Stimulated activated CD4-positive, alpha-beta T cell treated with anti-CD3 and anti-CD28 coated beads, Interleukin-12 subunit alpha, Interleukin-12 subunit beta, amount 100 ng/mL, for 4 hours (primary cell): ENCODE results near the gene AVP.
"Not testable (repeated sequence)": the region's sequence is repeated elsewhere in the genome, so short reads cannot be mapped to it uniquely, and the experiment has no call there.

Experiments
- DNase-seq: peaks from one replicate; pipeline ENCODE4 v3.0.0-alpha.2; 2020

AVP gene

DNA sequence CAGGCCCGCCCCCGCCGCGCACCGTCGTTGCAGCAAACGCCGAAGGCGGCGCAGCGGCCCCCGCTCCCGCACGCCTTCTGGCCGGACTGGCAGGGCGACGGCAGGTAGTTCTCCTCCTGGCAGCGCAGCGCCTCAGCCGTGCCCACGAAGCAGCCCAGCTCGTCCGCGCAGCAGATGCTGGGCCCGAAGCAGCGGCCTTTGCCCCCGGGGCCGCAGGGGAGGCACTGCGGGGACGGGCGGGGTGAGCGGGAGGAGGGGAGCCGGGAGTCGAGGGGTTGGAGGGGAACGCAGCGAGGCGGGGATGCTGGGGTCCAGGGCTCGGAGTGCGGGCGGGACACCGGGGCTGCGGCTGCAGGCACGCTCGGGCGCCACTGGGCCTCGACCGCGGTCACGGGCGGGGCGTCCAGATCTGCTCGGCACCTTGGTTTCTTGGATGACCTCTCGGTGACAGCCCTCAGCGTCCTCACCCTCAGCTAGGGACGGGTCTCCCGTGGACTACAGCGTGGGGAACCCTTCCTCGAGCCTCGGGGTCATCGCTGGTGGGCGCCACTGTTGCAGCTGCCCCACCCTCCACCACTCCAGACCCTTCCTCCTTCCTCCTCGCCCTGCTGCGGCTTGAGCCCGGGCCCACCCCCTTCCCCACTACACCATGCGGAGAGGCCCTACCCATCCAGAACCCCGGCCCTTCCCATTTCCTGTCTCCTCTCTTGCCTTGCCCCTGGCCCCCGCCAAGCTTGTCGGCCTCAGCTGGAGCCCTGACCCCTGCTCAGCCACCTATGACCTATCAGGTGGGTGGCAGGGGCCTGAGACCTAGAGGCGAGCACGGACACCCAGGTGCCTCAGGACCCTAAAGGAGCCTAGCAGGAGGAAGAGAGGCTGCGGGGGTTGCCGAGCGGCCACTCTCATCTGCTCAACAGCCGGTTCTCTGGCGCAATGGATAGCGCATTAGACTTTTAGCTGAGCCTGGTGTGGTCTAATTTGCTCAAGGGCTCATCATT, 1.3 kb downstream of the AVP start:
- DNase-seq: no peak

DNA sequence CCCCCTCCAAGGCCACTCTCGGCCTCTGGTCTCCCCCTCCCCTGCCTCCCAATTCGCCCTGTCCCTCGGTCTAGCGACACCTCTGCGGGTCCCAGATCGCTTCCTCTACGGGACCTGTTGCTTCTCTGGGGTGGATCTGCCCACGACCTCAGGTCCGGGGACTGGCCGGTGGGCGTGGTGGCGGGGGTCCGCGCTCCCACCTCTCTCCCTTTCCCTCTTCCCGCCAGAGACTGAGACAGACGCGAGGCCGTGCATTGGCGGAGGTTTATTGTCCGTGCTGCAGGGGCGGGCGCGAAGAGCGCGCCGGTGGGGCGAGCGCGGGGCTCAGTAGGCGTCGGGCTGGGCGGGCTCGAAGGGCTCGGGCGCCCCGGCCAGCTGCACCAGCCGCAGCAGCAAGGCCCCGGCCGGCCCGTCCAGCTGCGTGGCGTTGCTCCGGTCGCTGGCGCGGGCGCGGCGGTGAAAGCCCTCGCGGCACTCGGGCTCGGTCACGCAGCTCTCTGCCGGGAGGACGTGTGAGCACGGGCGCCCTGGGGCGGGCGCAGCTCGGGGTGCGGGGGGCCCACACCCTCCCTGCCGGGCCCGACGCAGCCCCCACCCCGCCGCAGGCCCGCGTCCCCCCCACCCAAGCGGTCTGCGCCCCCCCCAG, 2.1 kb downstream of the AVP start:
- DNase-seq: no peak

DNA sequence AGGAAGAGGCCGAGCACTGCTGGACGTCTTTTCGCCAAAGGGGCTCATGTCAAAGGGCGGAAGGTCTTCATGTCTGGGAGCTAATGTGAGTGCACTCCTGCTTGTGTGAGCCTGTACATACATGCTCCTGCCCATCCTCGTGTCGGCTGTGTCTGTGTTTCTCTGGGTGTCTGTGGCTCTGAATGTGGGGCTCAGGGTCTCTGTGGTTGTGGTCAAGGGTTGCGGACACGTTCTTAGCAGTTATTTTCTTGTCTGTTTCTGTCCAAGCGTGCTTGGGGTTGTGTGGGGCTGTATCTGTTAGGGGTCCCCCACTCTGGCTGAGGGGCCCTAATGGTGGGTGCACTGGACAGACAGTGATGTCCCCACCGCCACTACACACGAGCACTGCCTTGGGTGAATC, 2.9 kb downstream of the AVP start:
- no peak for DNase-seq

DNA sequence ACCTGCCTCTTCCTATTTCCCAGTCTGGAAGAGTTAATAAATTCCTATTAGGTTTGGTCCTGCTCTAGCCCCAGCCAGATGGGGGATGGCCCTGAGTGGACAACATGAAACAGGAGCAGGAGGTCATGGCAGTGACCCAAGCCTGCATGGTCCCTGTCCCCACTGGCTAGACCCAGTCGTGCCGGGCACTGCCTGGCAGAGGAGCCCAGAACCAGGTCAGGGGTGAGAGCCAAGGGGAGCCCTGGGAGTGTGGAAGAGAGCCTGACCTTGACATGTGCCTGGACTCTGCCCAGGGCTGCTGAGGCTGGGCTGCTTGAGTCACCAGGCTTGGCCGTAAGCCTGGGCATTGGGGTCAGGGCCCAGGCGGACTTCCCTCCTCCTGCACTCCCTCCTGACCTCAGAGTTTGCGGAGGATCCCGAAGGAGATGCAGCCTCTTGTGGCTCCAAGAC, 3.6 kb downstream of the AVP start:
- no peak for DNase-seq

DNA sequence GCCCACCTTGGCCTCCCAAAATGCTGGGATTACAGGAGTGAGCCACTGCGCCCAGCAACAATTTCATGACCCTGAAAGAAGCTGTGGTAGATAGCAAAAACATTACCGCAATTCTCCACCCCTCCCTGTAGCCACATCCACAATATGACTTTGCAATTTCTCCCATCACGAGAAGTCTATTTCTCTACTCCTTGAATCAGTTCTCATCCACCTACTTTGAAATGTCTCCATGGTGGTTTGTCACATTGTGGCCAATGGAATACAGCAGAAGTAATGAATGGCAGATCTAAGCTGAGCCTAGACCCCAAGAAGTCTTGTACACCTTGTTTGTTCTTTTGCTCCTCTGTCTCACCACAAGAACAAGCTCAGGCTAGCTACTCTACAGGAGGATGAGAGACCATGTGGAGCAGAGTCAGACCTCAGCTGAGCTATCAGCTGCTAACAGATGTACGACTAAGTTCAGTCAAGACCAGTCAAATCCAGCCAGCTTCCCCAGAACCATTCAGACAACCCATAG, 6.8 kb downstream of the AVP start:
- DNase-seq: no peak

DNA sequence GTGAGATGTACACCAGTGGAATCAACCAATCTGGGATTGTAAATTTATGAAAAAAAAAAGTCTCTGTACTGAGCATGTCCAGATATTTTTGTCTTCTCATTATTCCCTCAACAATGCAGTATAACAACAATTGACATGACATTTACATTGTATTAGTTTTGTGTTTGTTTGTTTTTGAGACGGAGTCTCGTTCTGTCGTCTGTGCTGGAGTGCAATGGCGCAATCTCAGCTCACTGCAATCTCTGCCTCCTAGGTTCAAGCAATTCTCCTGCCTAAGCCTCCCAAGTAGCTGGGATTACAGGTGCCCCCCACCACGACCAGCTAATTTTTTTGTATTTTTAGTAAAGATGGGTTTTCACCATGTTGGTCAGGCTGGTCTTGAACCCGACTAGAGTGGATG, 9.2 kb downstream of the AVP start:
- DNase-seq: not testable (repeated sequence)

DNA sequence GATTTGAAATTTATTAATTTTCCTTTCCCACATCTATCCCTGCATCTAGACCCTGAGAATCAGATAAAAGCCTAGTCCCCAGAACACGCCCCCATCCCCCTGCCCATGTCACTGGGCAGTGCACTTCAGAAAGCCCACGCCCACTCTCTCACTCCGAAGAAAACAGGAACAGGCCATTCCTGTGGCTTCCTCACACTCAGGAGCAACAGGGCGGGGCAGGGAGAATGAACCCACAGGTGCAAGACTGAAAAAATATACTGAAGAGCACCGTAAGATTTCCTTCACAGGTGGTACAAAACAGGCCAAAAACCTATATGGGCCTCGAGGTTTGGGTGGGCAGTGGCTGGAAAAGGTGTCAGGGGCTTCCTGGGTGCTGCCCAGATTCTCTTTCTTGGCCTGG, 9.7 kb downstream of the AVP start:
- DNase-seq: no peak

DNA sequence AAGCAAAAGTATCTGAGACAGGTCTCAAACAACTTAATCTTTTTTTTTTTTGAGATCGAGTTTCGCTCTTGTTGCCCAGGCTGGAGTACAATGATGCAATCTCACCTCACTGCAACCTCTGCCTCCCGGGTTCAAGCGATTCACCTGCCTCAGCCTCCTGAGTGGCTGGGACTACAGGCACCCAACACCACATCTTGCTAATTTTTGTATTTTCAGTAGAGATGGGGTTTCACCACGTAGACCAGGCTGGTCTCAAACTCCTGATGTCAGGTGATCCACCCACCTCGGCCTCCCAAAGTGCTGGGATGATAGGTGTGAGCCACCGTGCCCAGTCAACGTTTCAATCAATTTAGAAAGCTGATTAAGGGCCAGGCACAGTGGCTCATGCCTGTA, 11.3 kb downstream of the AVP start:
- not testable (repeated sequence) for DNase-seq

DNA sequence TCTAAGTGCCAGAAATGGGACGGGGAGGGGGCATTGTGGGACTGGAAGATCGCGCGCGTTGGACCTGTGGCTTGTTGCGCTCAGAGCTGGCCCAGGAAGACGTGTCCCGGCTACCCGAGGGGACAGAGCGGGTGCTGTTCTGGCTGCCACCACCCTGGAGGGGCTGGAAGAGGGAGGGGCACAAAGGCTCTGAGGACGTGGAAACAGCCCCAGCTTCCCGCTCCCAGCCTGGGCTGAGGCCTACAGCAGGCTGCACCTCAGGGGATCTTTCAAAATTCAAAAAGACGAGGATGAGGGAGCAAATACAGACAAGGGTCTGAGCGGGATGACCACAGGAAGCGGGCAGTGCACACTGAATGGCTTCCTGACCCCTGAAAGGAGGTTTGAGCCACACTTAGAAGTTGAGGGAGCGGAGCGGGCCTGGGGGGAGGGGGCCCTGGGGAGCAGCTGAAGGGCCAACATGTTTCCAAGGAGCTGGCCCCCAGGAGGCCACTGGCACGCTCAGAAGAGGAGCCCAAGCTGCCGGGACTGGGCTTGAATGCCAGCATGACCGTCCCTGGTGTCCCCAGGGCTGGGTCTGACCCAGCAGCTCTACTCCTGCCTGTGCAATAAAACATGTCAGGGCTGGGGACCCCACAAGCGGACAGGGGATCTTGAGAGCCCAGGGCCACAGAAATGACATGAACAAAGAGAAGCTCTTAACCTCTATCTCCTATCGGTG, 11.8 kb downstream of the AVP start:
- DNase-seq: no peak

DNA sequence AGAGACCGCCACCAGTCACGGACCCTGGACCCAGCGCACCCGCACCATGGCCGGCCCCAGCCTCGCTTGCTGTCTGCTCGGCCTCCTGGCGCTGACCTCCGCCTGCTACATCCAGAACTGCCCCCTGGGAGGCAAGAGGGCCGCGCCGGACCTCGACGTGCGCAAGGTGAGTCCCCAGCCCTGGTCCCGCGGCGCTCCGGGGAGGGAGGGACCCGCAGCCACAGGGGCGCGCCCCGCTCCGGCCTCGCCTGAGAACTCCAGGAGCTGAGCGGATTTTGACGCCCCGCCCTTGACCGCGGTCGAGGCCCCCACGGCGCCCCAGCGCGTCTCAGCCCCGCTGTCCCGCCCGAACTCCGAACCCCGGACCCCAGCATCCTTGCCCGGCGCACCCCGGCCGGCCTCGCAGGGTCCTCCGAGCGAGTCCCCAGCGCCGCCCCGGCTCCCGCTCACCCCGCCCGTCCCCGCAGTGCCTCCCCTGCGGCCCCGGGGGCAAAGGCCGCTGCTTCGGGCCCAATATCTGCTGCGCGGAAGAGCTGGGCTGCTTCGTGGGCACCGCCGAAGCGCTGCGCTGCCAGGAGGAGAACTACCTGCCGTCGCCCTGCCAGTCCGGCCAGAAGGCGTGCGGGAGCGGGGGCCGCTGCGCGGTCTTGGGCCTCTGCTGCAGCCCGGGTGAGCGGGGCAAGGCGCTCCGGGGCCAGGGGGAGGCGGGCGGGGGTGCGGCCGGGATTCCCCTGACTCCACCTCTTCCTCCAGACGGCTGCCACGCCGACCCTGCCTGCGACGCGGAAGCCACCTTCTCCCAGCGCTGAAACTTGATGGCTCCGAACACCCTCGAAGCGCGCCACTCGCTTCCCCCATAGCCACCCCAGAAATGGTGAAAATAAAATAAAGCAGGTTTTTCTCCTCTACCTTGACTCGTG, 12.7 kb downstream of the AVP start, which contains the start of gene OXT:
OXT (plus strand) TSS at position 11 of the 920 bp plus-strand sequence; CDS start at position 47, 36 bp downstream.
- peak; percentile 73 for DNase-seq

DNA sequence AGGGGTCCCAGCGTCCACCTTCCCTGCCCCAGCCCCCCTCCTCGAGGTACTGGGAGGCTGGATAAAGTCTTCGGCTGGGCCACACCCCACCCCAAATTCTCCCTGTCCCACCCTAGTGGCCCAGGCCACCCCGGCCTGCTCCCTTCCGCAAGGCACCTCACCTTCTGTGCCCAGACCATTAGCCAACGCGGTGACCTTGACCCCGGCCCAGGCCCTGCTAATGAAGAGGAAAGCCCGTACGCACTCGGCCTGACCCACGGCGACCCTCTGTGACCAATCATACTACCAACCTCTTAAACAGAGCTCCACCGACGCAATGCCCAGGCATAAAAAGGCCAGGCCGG, 13.3 kb downstream of the AVP start:
- DNase-seq: no peak

DNA sequence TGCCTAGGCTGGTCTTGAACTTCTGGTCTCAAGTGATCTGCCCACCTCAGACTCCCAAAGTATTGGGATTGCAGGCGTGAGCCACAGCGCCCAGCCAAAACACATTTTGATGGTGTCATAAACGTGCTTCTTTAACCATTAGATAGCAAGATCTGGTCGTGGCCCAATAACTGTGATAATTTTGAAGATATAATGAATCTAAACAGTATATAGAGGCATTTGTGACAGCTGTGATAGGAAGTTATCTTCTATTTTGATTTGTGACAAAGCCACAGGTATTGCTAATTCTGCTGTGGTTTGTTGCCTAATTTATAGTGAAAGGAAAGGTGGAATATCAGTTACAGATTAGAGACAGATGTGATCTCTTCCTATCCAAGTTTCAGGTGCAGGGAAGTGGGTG, 13.8 kb downstream of the AVP start:
- no peak for DNase-seq

DNA sequence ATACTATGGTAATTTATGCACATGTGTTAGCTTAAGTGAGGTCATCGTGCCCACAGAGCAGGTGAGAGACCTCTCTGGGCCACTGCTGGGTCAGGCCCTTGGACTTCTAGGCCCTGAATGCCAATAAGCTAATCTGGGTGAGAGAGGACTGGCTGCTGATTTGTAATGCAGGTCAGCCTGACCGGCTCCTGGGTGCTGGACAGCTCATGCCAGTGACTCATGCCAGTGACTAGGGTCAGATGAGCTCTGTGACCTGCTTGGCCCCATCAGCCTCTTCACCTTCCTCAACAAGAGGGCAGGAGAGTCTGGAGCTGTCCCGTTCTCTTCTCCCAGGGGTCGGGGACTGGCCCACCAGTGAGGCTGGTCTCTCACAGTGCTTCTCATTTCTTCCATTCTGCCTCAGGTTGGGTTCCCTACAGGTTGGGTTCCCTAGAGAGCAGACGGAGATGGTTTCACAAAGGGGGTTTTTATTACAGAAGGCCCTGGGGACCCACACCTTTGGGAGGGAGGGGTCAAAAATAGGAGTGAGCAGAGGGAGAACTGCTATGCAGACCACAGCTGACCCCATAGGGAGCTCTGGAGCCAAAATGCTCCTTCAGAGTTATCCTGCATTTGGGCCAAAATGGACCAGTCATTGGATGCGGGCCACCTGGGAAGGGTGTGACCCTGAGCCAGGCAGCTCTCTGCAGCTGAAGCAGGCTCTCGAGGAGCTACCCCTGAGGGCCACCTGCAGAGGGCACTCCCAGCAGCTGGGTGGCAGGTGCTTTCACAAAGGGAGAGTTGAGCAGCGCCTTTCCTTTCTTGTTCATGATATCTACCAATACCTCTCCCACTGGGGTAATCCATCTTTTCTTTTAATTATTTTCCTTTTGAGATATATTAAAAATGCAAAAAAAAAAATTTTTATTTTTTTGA, 15.3 kb downstream of the AVP start:
- DNase-seq: no peak

DNA sequence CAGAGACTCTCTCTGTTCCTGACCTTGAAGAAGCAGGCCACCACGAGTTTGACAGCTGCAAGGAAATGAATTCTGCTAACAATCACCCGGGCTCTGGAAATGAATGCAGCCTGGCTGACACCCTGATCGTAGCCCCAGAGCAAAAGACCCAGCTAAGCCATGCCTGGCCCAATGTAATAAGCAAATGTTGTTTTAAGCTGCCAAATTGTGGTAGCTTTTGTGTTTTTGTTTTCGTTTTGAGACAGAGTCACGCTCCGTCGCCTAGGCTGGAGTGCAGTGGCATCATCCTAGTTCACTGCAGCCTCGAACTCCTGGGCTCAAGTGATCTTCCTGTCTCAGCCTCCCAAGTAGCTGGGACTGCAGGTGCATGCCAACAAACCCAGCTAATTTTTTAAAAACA, 16.4 kb downstream of the AVP start:
- no peak for DNase-seq

DNA sequence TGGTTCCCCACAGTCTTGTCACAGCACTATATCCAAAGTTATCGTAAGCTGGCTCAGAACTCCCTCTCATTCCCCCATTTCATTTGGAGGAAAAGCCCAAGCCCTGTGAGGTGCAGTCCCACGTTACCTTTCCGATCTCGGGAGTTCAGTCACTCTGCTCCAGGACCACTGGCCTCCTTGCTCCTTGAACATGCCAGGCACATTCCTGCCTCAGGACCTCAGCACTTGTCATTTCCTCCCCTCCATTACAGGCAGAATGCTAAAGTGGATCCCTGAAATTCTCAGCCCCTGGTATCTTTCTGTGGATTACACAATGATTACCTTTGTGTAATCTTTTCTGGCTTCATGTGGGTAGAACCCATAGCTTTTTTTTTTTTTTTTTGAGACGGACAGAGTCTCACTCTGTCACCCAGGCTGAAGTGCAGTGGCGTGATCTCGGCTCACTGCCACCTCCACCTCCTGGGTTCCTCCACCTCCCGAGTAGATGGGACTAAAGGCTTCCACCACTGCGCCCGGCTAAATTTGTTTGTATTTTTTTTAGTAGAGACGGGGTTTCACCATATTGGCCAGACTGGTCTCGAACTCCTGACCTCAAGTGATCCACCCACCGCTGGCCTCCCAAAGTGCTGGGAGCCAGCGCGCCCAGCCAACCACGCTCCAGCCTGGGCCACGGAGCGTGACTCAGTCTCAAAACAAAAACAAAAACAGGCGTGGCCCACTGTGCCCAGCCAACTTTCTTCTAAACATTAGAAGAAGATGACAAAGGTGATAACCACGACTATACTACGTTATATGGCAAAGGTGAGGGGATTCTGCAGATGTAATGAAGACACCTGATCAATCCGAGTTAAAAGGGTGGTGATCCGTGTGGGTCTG, 17.1 kb downstream of the AVP start:
- no peak for DNase-seq

DNA sequence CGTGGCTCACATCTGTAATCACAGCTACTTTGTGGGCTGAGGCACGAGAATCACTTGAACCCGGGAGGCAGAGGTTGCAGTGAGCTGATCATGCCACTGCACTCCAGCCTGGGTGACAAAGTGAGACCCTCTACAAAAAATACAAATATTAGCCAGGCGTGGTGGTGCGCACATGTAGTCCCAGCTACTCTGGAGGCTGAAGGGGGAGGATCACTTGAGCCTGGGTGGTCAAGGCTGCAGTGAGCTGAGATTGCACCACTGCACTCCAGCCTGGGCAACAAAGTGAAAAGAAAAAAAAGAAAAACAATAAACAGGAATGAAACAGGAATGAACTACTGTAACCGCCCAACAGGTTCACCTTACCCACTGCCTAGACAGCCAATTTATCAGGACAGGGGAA, 20.4 kb downstream of the AVP start:
- DNase-seq: not testable (repeated sequence)

DNA sequence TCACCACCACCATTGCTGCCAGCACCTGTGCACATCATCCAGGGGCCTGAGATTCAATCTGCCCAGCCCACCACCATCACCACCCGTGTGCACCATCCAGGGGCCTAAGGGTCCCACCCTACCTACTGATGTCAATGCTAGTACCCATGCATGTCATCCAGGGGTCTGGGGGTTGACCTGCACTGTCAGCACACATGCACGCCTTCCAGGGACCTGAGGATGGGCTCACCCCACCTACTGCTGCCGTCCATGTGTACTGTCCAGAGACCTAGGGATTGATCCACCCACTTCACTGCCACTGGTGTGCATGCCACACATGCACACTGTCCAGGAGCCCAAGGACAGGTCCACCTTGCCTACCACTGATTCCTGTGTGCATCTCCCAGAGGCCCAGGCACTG, 25.0 kb downstream of the AVP start:
- DNase-seq: no peak

DNA sequence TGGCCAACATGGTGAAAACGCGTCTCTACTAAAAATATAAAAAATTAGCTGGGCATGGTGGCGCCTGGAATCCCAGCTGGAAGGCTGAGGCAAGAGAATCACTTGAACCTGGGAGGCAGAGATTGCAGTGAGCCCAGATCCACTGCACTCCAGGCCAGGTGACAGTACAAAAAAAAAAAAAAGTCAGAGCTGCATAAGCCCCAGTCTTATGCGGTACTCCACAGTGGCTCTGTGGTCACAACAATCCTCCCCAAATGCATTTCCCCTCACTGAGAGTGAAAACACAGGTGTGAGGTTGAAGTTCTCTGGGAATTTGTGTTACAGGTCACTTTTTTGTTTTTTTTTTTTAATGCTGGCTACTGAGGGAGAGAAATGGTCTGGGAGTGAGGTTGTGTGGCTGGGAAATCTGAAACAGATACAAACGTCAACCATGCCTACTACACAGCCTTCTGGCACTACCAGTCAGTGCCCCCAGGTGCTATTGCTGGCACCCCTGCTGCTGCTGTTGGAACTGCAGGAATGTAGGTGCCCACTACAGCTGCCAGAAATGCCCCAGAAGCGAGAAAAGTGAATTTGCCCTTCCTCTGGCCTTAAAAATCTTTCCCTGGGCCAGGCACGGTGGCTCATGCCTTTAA, 33.0 kb downstream of the AVP start:
- no peak for DNase-seq
